PFSK-1 (cell line): ENCODE data around the gene MYCBPAP.

Source experiments
- FOXP2 ChIP-seq: optimal IDR thresholded peaks from 2 replicates; pipeline ENCODE3; 2011; ENCODE audit warnings: borderline replicate concordance, control low read depth, inconsistent platforms; ENCODE audit not compliant: insufficient read depth; ENCODE audit errors: extremely low read length, extremely low read depth
- POLR2AphosphoS5 ChIP-seq: IDR thresholded peaks from 2 replicates; pipeline ENCODE4 v1.6.1; 2012; ENCODE audit warnings: low read depth, mild to moderate bottlenecking, control low read depth, low read length, moderate library complexity
- REST ChIP-seq, 2 experiments: IDR thresholded peaks; 2 replicates each; pipeline versions ENCODE4 v1.6.1 to v1.8.0; 2011 to 2012; ENCODE audit warnings: low read depth in 2 of 2, low read length in 2 of 2, control low read depth in 1 of 2, inconsistent platforms in 1 of 2, mild to moderate bottlenecking in 1 of 2, moderate library complexity in 1 of 2; ENCODE audit not compliant: insufficient read depth in 1 of 2
- SIN3A ChIP-seq: IDR thresholded peaks from 2 replicates; pipeline ENCODE4 v1.6.1; 2012; ENCODE audit warnings: mild to moderate bottlenecking, low read length, moderate library complexity, borderline replicate concordance; ENCODE audit not compliant: insufficient read depth
- TAF1 ChIP-seq: IDR thresholded peaks from 2 replicates; pipeline ENCODE4 v1.6.1; 2012; ENCODE audit warnings: low read length, control low read depth, borderline replicate concordance; ENCODE audit not compliant: insufficient read depth

The MYCBPAP gene

GRCh38 chr17:50518384-50519023 is 10.3 kb downstream of the MYCBPAP start:
- no peak for TF ChIP-seq POLR2AphosphoS5

- TF ChIP-seq POLR2AphosphoS5 (no peak), SIN3A (no peak), TAF1 (no peak), FOXP2 (no peak), REST (IDR thresholded peaks at IDR 0.05; ENCODE audit: insufficient read depth in 1 of 2, low read depth in 2 of 2, low read length in 2 of 2) (no peak)
Measured at GRCh38 chr17:50519141-50519834, 11.0 kb downstream of the MYCBPAP start.

GRCh38 chr17:50520483-50520882 is 12.2 kb downstream of the MYCBPAP start:
- no peak for TF ChIP-seq TAF1
- TF ChIP-seq REST (IDR thresholded peaks at IDR 0.05; ENCODE audit: insufficient read depth in 1 of 2, low read depth in 2 of 2, low read length in 2 of 2) = no peak
- no peak for TF ChIP-seq FOXP2
- no peak for TF ChIP-seq POLR2AphosphoS5
- no peak for TF ChIP-seq SIN3A

- no peak for TF ChIP-seq TAF1
Measured at GRCh38 chr17:50521514-50521913, 13.3 kb downstream of the MYCBPAP start.

- no peak for TF ChIP-seq FOXP2
- no peak for TF ChIP-seq SIN3A
- no peak for TF ChIP-seq POLR2AphosphoS5
- TF ChIP-seq TAF1 = no peak
- TF ChIP-seq REST (IDR thresholded peaks at IDR 0.05; ENCODE audit: insufficient read depth in 1 of 2, low read depth in 2 of 2, low read length in 2 of 2) = no peak
Measured at GRCh38 chr17:50522766-50523165, 14.5 kb downstream of the MYCBPAP start.

- TF ChIP-seq REST (IDR thresholded peaks at IDR 0.05; ENCODE audit: insufficient read depth in 1 of 2, low read depth in 2 of 2, low read length in 2 of 2) (no peak), POLR2AphosphoS5 (no peak), TAF1 (no peak), FOXP2 (no peak), SIN3A (no peak)
Measured at GRCh38 chr17:50523208-50523607, 15.0 kb downstream of the MYCBPAP start.
